CD4-positive, alpha-beta memory T cell (primary cell): Measurements from ENCODE around the gene FBXO4. TPM values are rescaled to one million over a fixed set of nuclear protein-coding genes. Genes with fewer than 3 reads are reported as not detected.

Experiments used
- CTCF ChIA-PET: fragments of 350-600 bp; sonication (Branson Sonifier 250); formaldehyde crosslinking; loops from one replicate; lab custom pipeline; 2021; ENCODE audit warnings: inconsistent platforms; ENCODE audit not compliant: partially characterized antibody; lab: Charles Lee
- POLR2A ChIA-PET: fragments of 350-600 bp; sonication (Branson Sonifier 250); formaldehyde crosslinking; loops from one replicate; lab custom pipeline; 2021; ENCODE audit not compliant: partially characterized antibody; lab: Charles Lee
- DNase-seq, 5 donors: peaks; one replicate each; pipeline versions ENCODE4 v3.0.0 to v3.0.0-alpha.2; 2020 to 2022; ENCODE audit warnings: mixed read lengths in 1 of 5
- H3K27ac ChIP-seq: one replicate; pipeline ENCODE4 v1.7.0; 2013; ENCODE audit warnings: low read depth, low read length
- H3K27me3 ChIP-seq: 2 replicates; pipeline ENCODE4 v1.7.0; 2013; ENCODE audit warnings: mild to moderate bottlenecking, low read length, moderate library complexity; ENCODE audit not compliant: insufficient read depth
- H3K36me3 ChIP-seq: 2 replicates; pipeline ENCODE4 v1.7.0; 2013; ENCODE audit warnings: mild to moderate bottlenecking, low read length, moderate library complexity; ENCODE audit not compliant: insufficient read depth
- H3K4me1 ChIP-seq: 2 replicates; pipeline ENCODE4 v1.7.0; 2013; ENCODE audit warnings: mild to moderate bottlenecking, low read length, moderate library complexity; ENCODE audit not compliant: insufficient read depth
- H3K4me3 ChIP-seq, 2 donors: one replicate each; pipeline ENCODE4 v1.7.0; 2013; ENCODE audit warnings: low read length in 2 of 2, mild to moderate bottlenecking in 1 of 2
- H3K9me3 ChIP-seq, 2 donors: one replicate each; pipeline ENCODE4 v1.7.0; 2013; ENCODE audit warnings: low read length in 2 of 2, control low read depth in 1 of 2; ENCODE audit not compliant: control insufficient read depth in 1 of 2
- H3K27ac Mint-ChIP-seq, 7 donors: one replicate each; pipeline ENCODE4 v1.8.0; 2020 to 2021; ENCODE audit warnings: mixed read lengths in 7 of 7, mild to moderate bottlenecking in 6 of 7, inconsistent platforms in 3 of 7, moderate library complexity in 3 of 7
- H3K27me3 Mint-ChIP-seq, 2 donors: one replicate each; pipeline ENCODE4 v1.8.0; 2020 to 2021; ENCODE audit warnings: mixed read lengths in 2 of 2
- H3K36me3 Mint-ChIP-seq, 2 donors: one replicate each; pipeline ENCODE4 v1.8.0; 2020 to 2021; ENCODE audit warnings: mixed read lengths in 2 of 2, inconsistent platforms in 1 of 2, mild to moderate bottlenecking in 1 of 2
- H3K4me1 Mint-ChIP-seq, 4 donors: one replicate each; pipeline ENCODE4 v1.8.0; 2020 to 2021; ENCODE audit warnings: mixed read lengths in 4 of 4, mild to moderate bottlenecking in 1 of 4
- H3K4me3 Mint-ChIP-seq, 8 donors: one replicate each; pipeline ENCODE4 v1.8.0; 2020 to 2021; ENCODE audit warnings: mixed read lengths in 8 of 8, mild to moderate bottlenecking in 7 of 8, moderate library complexity in 6 of 8, inconsistent platforms in 3 of 8
- H3K9me3 Mint-ChIP-seq, 8 donors: one replicate each; pipeline ENCODE4 v1.8.0; 2020 to 2021; ENCODE audit warnings: mixed read lengths in 8 of 8, mild to moderate bottlenecking in 5 of 8, inconsistent platforms in 3 of 8, moderate library complexity in 1 of 8
- intact Hi-C: fragments of 100-400 bp; cut with micrococcal nuclease; formaldehyde crosslinking; loops from one replicate; pipeline ENCODE4 v1.15.1; 2023
- polyA plus RNA-seq, 2 donors: library from polyadenylated mRNA; unstranded; fragments of 300-500 nt; fragmentation: Illumina TruSeq; gene quantifications; one replicate each; pipeline ENCODE4 v1.2.3, GENCODE V29; 2021
- total RNA-seq, 2 experiments: library from RNA; stranded (reverse); gene quantifications; one replicate each; pipeline ENCODE4 v1.2.3, GENCODE V29; 2021

Gene FBXO4
- total and polyA plus RNA-seq, 4 experiments from 2014 or later = 14.9 to 21.2 (median 16.6) TPM

GRCh38 chr5:41961736-41962135 lies 36.7 kb downstream of the FBXO4 start:
- intact Hi-C loops = no loop called here
- DNase-seq = no peak
- Mint-ChIP-seq H3K4me1 (no peaks in the 10 kb centered on the region), H3K9me3 (peaks cover 0 to 57% (median 41%) of the 10 kb centered on the region in 8 donors), H3K27ac (no peak overlapping the region), H3K27me3 (peaks cover 4 to 6% of the 10 kb centered on the region in 2 donors), H3K4me3 (no peak overlapping the region), H3K36me3 (peaks cover 3 to 6% of the 10 kb centered on the region in 2 donors)
- no peak overlapping the region for H3K4me3 ChIP-seq
- no peak overlapping the region for H3K27ac ChIP-seq
- ChIA-PET CTCF (no interaction called here), POLR2A (no interaction called here)
- no peaks in the 10 kb centered on the region for H3K27me3 ChIP-seq
- H3K9me3 ChIP-seq = no peaks in the 10 kb centered on the region
- H3K36me3 ChIP-seq = no peaks in the 10 kb centered on the region
- no peaks in the 10 kb centered on the region for H3K4me1 ChIP-seq

- Histone ChIP-seq H3K36me3 (no peaks in the 10 kb centered on the region), H3K27ac (no peak overlapping the region), H3K9me3 (no peaks in the 10 kb centered on the region), H3K27me3 (no peaks in the 10 kb centered on the region), H3K4me1 (no peaks in the 10 kb centered on the region), H3K4me3 (no peak overlapping the region)
- POLR2A ChIA-PET = no interaction called here
- no peak for DNase-seq
- Mint-ChIP-seq H3K4me3 (no peak overlapping the region), H3K27me3 (peaks cover 8 to 11% of the 10 kb centered on the region in 2 donors), H3K9me3 (peaks cover 0 to 59% (median 44%) of the 10 kb centered on the region in 8 donors), H3K4me1 (no peaks in the 10 kb centered on the region), H3K27ac (no peak overlapping the region), H3K36me3 (peaks cover 3 to 6% of the 10 kb centered on the region in 2 donors)
- CTCF ChIA-PET = no interaction called here
- intact Hi-C loops = no loop called here
These were observed 37.4 kb downstream of the FBXO4 start for GRCh38 chr5:41962491-41962890.

- intact Hi-C loops = no loop called here
- POLR2A ChIA-PET = no interaction called here
- Mint-ChIP-seq H3K4me3 (no peak overlapping the region), H3K27ac (no peak overlapping the region), H3K36me3 (peaks cover 4 to 6% of the 10 kb centered on the region in 2 donors), H3K27me3 (peaks cover 6 to 12% of the 10 kb centered on the region in 2 donors), H3K9me3 (peaks cover 3 to 42% (median 32%) of the 10 kb centered on the region in 8 donors), H3K4me1 (no peaks in the 10 kb centered on the region)
- H3K36me3 ChIP-seq = no peaks in the 10 kb centered on the region
- no peak for DNase-seq
- no peak overlapping the region for H3K27ac ChIP-seq
- CTCF ChIA-PET = no interaction called here
- H3K4me3 ChIP-seq = no peak overlapping the region
- H3K9me3 ChIP-seq = no peaks in the 10 kb centered on the region
- no peaks in the 10 kb centered on the region for H3K27me3 ChIP-seq
- H3K4me1 ChIP-seq = no peaks in the 10 kb centered on the region
These were observed 41.5 kb downstream of the FBXO4 start for GRCh38 chr5:41966401-41967105.

GRCh38 chr5:41967401-41967800 lies 42.3 kb downstream of the FBXO4 start:
- DNase-seq = no peak
- Histone ChIP-seq H3K4me1 (no peaks in the 10 kb centered on the region), H3K4me3 (no peak overlapping the region), H3K9me3 (no peaks in the 10 kb centered on the region), H3K27me3 (no peaks in the 10 kb centered on the region), H3K27ac (no peak overlapping the region), H3K36me3 (no peaks in the 10 kb centered on the region)
- ChIA-PET CTCF (no interaction called here), POLR2A (no interaction called here)
- no peak overlapping the region for H3K4me3 Mint-ChIP-seq
- peaks cover 7 to 12% of the 10 kb centered on the region in 2 donors for H3K27me3 Mint-ChIP-seq
- no peak overlapping the region for H3K27ac Mint-ChIP-seq
- H3K4me1 Mint-ChIP-seq = no peaks in the 10 kb centered on the region
- intact Hi-C loops = no loop called here
- H3K36me3 Mint-ChIP-seq = peaks cover 4% of the 10 kb centered on the region in 2 donors
- peaks cover 3 to 35% (median 25%) of the 10 kb centered on the region in 8 donors for H3K9me3 Mint-ChIP-seq

- no peaks in the 10 kb centered on the region for H3K4me1 Mint-ChIP-seq
- peaks cover 0 to 4% of the 10 kb centered on the region in 2 donors for H3K36me3 Mint-ChIP-seq
- Histone ChIP-seq H3K36me3 (no peaks in the 10 kb centered on the region), H3K4me1 (no peaks in the 10 kb centered on the region), H3K4me3 (no peak overlapping the region), H3K9me3 (no peaks in the 10 kb centered on the region), H3K27ac (no peak overlapping the region), H3K27me3 (no peaks in the 10 kb centered on the region)
- no peak for DNase-seq
- POLR2A ChIA-PET = no interaction called here
- H3K4me3 Mint-ChIP-seq = no peak overlapping the region
- H3K9me3 Mint-ChIP-seq = peaks cover 3 to 29% (median 20%) of the 10 kb centered on the region in 8 donors
- CTCF ChIA-PET = no interaction called here
- H3K27ac Mint-ChIP-seq = no peak overlapping the region
- intact Hi-C loops = no loop called here
- H3K27me3 Mint-ChIP-seq = peaks cover 6 to 12% of the 10 kb centered on the region in 2 donors
These were observed 43.2 kb downstream of the FBXO4 start for GRCh38 chr5:41968153-41968723.

- H3K27ac Mint-ChIP-seq = no peak overlapping the region
- peaks cover 0 to 1% of the 10 kb centered on the region in 2 donors for H3K27me3 Mint-ChIP-seq
- no peaks in the 10 kb centered on the region for H3K4me1 ChIP-seq
- ChIA-PET POLR2A (no interaction called here), CTCF (no interaction called here)
- H3K36me3 ChIP-seq = no peaks in the 10 kb centered on the region
- no peaks in the 10 kb centered on the region for H3K9me3 ChIP-seq
- H3K4me3 ChIP-seq = no peak overlapping the region
- no peak overlapping the region for H3K4me3 Mint-ChIP-seq
- H3K9me3 Mint-ChIP-seq = peaks cover under 1 to 14% (median 11%) of the 10 kb centered on the region in 8 donors
- no peaks in the 10 kb centered on the region for H3K4me1 Mint-ChIP-seq
- peaks cover 0 to 1% of the 10 kb centered on the region in 2 donors for H3K36me3 Mint-ChIP-seq
- no peak overlapping the region for H3K27ac ChIP-seq
- no peak for DNase-seq
- intact Hi-C loops = no loop called here
- H3K27me3 ChIP-seq = no peaks in the 10 kb centered on the region
These were observed 48.0 kb downstream of the FBXO4 start for GRCh38 chr5:41973087-41973486.

GRCh38 chr5:41973887-41974286 lies 48.8 kb downstream of the FBXO4 start:
- Mint-ChIP-seq H3K9me3 (peaks cover 0 to 9% (median 8%) of the 10 kb centered on the region in 8 donors), H3K27ac (peak overlapping the region in 1 of 7 donors; percentile 6), H3K4me1 (no peaks in the 10 kb centered on the region), H3K27me3 (peaks cover 0 to 1% of the 10 kb centered on the region in 2 donors), H3K36me3 (no peaks in the 10 kb centered on the region), H3K4me3 (no peak overlapping the region)
- Histone ChIP-seq H3K4me1 (no peaks in the 10 kb centered on the region), H3K36me3 (no peaks in the 10 kb centered on the region), H3K9me3 (no peaks in the 10 kb centered on the region), H3K27me3 (no peaks in the 10 kb centered on the region), H3K4me3 (no peak overlapping the region), H3K27ac (no peak overlapping the region)
- intact Hi-C loops = no loop called here
- CTCF ChIA-PET = no interaction called here
- POLR2A ChIA-PET = no interaction called here
- no peak for DNase-seq
